GM12891 (cell line): ENCODE data around the gene APH1A.
"Not testable (repeated sequence)": the region's sequence is repeated elsewhere in the genome, so short reads cannot be mapped to it uniquely, and the experiment has no call there.

Source experiments
- PAX5 ChIP-seq: IDR thresholded peaks from 2 replicates; pipeline ENCODE4 v1.6.1; 2011; ENCODE audit warnings: low read length, moderate library complexity, mild to moderate bottlenecking; ENCODE audit not compliant: insufficient read depth, severe bottlenecking
- POLR2A ChIP-seq: IDR thresholded peaks from 2 replicates; pipeline ENCODE4 v1.6.1; 2011; ENCODE audit warnings: low read depth, low read length, control low read depth
- POLR2AphosphoS5 ChIP-seq: IDR thresholded peaks from 2 replicates; pipeline ENCODE4 v1.6.1; 2011; ENCODE audit warnings: low read depth, low read length, control low read depth
- POU2F2 ChIP-seq: IDR thresholded peaks from 2 replicates; pipeline ENCODE4 v1.6.1; 2011; ENCODE audit warnings: low read depth, mild to moderate bottlenecking, control low read depth, low read length, moderate library complexity
- SPI1 ChIP-seq: IDR thresholded peaks from 2 replicates; pipeline ENCODE4 v1.6.1; 2011; ENCODE audit warnings: low read depth, low read length, control low read depth
- TAF1 ChIP-seq: IDR thresholded peaks from 2 replicates; pipeline ENCODE4 v1.6.1; 2011; ENCODE audit warnings: low read depth, low read length, control low read depth

DNA sequence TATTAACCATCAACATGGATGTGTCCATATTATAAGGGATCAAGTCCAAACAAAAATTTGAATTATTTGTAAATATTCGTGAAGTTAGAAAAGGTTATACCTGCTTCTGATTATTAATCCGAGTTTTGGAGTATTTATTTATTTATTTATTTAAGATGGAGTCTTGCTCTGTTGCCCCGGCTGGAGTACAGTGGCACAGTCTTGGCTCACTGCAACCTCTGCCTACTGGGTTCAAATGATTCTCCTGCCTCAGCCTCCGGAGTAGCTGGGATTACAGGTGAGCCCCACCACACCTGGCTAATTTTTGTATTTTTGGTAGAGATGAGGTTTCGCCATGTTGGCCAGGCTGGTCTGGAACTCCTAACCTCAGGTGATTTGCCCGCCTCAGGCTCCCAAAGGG lies 53.0 kb downstream of the APH1A start:
- TF ChIP-seq TAF1, POLR2AphosphoS5, SPI1, POLR2A, PAX5, POU2F2: not testable (repeated sequence)
